Urothelium cell line (cell line): ENCODE measurements around the gene POU2F1.
"Not testable (repeated sequence)": the region's sequence is repeated elsewhere in the genome, so short reads cannot be mapped to it uniquely, and the experiment has no call there.

Experiments
- DNase-seq: peaks from one replicate; pipeline ENCODE4 v3.0.0; 2011; ENCODE audit warnings: low spot score, mixed read lengths
- FAIRE-seq: peaks from 2 replicates; lab custom pipeline; 2011; peaks lifted over from hg19 to GRCh38; lab: Jason Lieb, UNC

The POU2F1 gene

GRCh38 chr1:167202049-167202448 lies 18.6 kb upstream of the POU2F1 start:
- FAIRE-seq (no peak), DNase-seq (no peak)

GRCh38 chr1:167205306-167206050 lies 15.2 kb upstream of the POU2F1 start:
- not testable (repeated sequence) for FAIRE-seq, DNase-seq

GRCh38 chr1:167206166-167206835 lies 14.4 kb upstream of the POU2F1 start:
- FAIRE-seq: no peak
- DNase-seq: no peak

- DNase-seq (no peak), FAIRE-seq (no peak)
These were observed 12.6 kb upstream of the POU2F1 start for GRCh38 chr1:167207940-167208623.

GRCh38 chr1:167208624-167208976 lies 12.1 kb upstream of the POU2F1 start:
- FAIRE-seq (no peak), DNase-seq (no peak)

- FAIRE-seq: no peak
- no peak for DNase-seq
These were observed 11.6 kb upstream of the POU2F1 start for GRCh38 chr1:167209044-167209443.

- no peak for DNase-seq
These were observed 9.6 kb upstream of the POU2F1 start for GRCh38 chr1:167210966-167211674.

GRCh38 chr1:167212025-167212424 lies 8.7 kb upstream of the POU2F1 start:
- DNase-seq: no peak
- no peak for FAIRE-seq

More at GRCh38 chr1:167210966-167211674, 9.6 kb upstream of the POU2F1 start:
- no peak for FAIRE-seq

GRCh38 chr1:167216809-167217208 lies 3.9 kb upstream of the POU2F1 start:
- no peak for DNase-seq
- no peak for FAIRE-seq

GRCh38 chr1:167219194-167219593 lies 1.5 kb upstream of the POU2F1 start:
- FAIRE-seq (no peak), DNase-seq (no peak)

GRCh38 chr1:167219646-167220536 lies 795 bp upstream of the POU2F1 start:
- FAIRE-seq (no peak), DNase-seq (peak; percentile 79)

- DNase-seq: peak; percentile 15
- no peak for FAIRE-seq
These were observed 546 bp downstream of the POU2F1 start for GRCh38 chr1:167221126-167221737.

GRCh38 chr1:167221738-167222610 lies 1.3 kb downstream of the POU2F1 start:
- no peak for FAIRE-seq
- DNase-seq: peak; percentile 42

GRCh38 chr1:167223144-167224103 lies 2.7 kb downstream of the POU2F1 start:
- FAIRE-seq: no peak

GRCh38 chr1:167224734-167225235 lies 4.1 kb downstream of the POU2F1 start:
- not testable (repeated sequence) for DNase-seq, FAIRE-seq

More at GRCh38 chr1:167223144-167224103, 2.7 kb downstream of the POU2F1 start:
- no peak for DNase-seq

GRCh38 chr1:167225920-167226319 lies 5.2 kb downstream of the POU2F1 start:
- FAIRE-seq (no peak), DNase-seq (no peak)

GRCh38 chr1:167227934-167228378 lies 7.3 kb downstream of the POU2F1 start:
- DNase-seq (no peak), FAIRE-seq (no peak)
